Transverse colon (tissue), 4 donors: ENCODE measurements around the gene TFPI2.

ENCODE experiments used
- POLR2A ChIP-seq: fragments of 450-650 bp; IDR thresholded peaks from one replicate; pipeline ENCODE4 v1.6.1; 2016; ENCODE audit warnings: antibody characterized with exemption, mild to moderate bottlenecking, moderate library complexity
- POLR2AphosphoS5 ChIP-seq, 3 donors: sonication (generic); formaldehyde crosslinking; IDR thresholded peaks; one replicate each; pipeline ENCODE4 v1.6.1; 2016; ENCODE audit warnings: antibody characterized with exemption in 3 of 3
- TF ChIP-seq, protein P1 (sequence below), 5 experiments: fragments of 200-600 bp in 3 of 5; fragments of 450-650 bp in 2 of 5; sonication (generic) in 3 of 5; IDR thresholded peaks; 1 replicate in 2 of 5; 2 replicates in 3 of 5; pipeline ENCODE4 v1.5.1; 2016 to 2017; ENCODE audit warnings: antibody characterized with exemption in 5 of 5, inconsistent platforms in 3 of 5, mild to moderate bottlenecking in 2 of 5, moderate library complexity in 1 of 5

DNA sequence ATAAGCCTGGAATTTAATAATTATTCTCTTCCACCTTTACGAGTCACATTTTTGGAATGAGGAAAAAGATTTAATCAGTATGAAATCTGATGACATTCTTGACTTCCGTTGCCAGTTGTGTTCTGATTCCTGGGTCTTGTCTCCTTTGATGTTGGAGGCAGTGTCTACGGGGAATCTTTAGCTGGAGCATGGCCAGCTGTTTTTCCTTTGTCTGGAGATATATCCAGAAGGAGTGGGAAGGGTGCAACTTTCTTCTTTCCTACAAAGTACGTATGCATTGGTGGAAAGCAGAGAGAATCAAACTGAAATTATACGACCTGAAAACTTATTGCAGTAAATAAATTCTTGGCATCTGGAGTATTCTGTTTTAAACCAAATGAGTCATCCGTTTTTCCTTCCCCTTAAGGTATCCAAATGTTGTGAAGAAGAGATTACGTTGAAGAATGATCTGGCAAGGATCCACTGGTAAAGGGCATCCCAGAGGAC is 24.1 kb upstream of the TFPI2 start:
- TF ChIP-seq, protein P1, sequence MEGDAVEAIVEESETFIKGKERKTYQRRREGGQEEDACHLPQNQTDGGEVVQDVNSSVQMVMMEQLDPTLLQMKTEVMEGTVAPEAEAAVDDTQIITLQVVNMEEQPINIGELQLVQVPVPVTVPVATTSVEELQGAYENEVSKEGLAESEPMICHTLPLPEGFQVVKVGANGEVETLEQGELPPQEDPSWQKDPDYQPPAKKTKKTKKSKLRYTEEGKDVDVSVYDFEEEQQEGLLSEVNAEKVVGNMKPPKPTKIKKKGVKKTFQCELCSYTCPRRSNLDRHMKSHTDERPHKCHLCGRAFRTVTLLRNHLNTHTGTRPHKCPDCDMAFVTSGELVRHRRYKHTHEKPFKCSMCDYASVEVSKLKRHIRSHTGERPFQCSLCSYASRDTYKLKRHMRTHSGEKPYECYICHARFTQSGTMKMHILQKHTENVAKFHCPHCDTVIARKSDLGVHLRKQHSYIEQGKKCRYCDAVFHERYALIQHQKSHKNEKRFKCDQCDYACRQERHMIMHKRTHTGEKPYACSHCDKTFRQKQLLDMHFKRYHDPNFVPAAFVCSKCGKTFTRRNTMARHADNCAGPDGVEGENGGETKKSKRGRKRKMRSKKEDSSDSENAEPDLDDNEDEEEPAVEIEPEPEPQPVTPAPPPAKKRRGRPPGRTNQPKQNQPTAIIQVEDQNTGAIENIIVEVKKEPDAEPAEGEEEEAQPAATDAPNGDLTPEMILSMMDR (IDR thresholded peaks at IDR 0.05): no peak
- TF ChIP-seq POLR2A (no peak), POLR2AphosphoS5 (IDR thresholded peaks at IDR 0.05) (no peak)
